Mucosa of descending colon (tissue), 3 donors: ENCODE results near the gene ITPK1. TPM values are rescaled to one million over a fixed set of nuclear protein-coding genes. Genes with fewer than 3 reads are reported as not detected.

Experiments used
- ATAC-seq: fragments of 200-7000 bp; cut with Tn5 transposase; one replicate; pipeline ENCODE4 v1.9.1; 2020; ENCODE audit warnings: mild to moderate bottlenecking, moderate library complexity
- DNase-seq, 3 donors: peaks; one replicate each; pipeline ENCODE4 v3.0.0-alpha.2; 2020
- H3K36me3 ChIP-seq: fragments of 200-600 bp; one replicate; pipeline ENCODE4 v1.8.0; 2021; ENCODE audit warnings: low read depth, mild to moderate bottlenecking
- H3K4me1 ChIP-seq: fragments of 200-600 bp; one replicate; pipeline ENCODE4 v1.8.0; 2021; ENCODE audit warnings: low read depth, mild to moderate bottlenecking
- H3K4me3 ChIP-seq: fragments of 200-600 bp; one replicate; pipeline ENCODE4 v1.8.0; 2021; ENCODE audit warnings: mild to moderate bottlenecking
- H3K9me3 ChIP-seq: fragments of 200-600 bp; one replicate; pipeline ENCODE4 v1.8.0; 2021; ENCODE audit warnings: mild to moderate bottlenecking
- intact Hi-C, 2 donors: fragments of 100-400 bp; cut with DNase I in 1 of 2; cut with micrococcal nuclease in 1 of 2; formaldehyde crosslinking; loops; one replicate each; pipeline versions ENCODE4 v1.11.0 to v1.11.1; 2022; cut with DNase I, micrococcal nuclease
- total RNA-seq, 3 donors: library from RNA; stranded (reverse); fragmentation: NEBNext Ultra II Directional in 2 of 3; extraction: Animal tissue kit (Norgen Biotek cat#: 25700) in 2 of 3; gene quantifications; one replicate each; pipeline versions ENCODE4 v1.2.1 to v1.2.4, GENCODE V29; 2021 to 2023
- TF ChIP-seq, protein P1 (sequence below): fragments of 200-600 bp; IDR thresholded peaks from one replicate; pipeline ENCODE4 v1.8.0; 2022; ENCODE audit warnings: antibody characterized with exemption, mild to moderate bottlenecking
- donor health status: DM: no; HTN: no; CAD: no; lungs with moderate emphysema.
- donor health status: DM: no; HTN: no; CAD: no.
- donor health status: DM: no; HTN: yes; CAD: no.

Gene ITPK1
- total RNA-seq, 3 donors from 2014 or later, result 134 to 165 (median 152) TPM

DNA sequence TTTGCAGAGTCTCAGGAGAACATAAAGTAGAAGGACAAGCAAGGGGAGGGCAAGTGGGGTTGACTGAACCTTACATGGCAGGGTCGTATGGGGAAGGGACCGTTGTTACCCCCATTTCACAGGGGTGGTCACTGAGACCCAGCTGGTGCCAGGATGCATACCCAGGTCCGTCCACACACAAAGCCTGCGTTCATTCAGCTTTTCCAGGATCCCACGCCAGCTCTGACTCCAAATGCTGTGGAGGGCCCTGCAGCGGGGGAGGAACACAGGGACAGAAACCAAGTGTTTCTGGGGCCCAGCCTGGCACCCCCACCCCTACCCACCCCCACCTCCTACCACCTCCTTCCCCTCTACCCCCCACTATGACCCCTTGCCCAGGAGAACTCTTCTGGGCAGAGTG is 209.3 kb downstream of the ITPK1 start:
- ATAC-seq (no peak), DNase-seq (no peak)
- TF ChIP-seq, protein P1, sequence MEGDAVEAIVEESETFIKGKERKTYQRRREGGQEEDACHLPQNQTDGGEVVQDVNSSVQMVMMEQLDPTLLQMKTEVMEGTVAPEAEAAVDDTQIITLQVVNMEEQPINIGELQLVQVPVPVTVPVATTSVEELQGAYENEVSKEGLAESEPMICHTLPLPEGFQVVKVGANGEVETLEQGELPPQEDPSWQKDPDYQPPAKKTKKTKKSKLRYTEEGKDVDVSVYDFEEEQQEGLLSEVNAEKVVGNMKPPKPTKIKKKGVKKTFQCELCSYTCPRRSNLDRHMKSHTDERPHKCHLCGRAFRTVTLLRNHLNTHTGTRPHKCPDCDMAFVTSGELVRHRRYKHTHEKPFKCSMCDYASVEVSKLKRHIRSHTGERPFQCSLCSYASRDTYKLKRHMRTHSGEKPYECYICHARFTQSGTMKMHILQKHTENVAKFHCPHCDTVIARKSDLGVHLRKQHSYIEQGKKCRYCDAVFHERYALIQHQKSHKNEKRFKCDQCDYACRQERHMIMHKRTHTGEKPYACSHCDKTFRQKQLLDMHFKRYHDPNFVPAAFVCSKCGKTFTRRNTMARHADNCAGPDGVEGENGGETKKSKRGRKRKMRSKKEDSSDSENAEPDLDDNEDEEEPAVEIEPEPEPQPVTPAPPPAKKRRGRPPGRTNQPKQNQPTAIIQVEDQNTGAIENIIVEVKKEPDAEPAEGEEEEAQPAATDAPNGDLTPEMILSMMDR, result no peak
- Histone ChIP-seq H3K4me3 (no peak overlapping the region), H3K4me1 (no peaks in the 10 kb centered on the region), H3K36me3 (no peaks in the 10 kb centered on the region), H3K9me3 (no peaks in the 10 kb centered on the region)
- intact Hi-C loops, result no loop called here

DNA sequence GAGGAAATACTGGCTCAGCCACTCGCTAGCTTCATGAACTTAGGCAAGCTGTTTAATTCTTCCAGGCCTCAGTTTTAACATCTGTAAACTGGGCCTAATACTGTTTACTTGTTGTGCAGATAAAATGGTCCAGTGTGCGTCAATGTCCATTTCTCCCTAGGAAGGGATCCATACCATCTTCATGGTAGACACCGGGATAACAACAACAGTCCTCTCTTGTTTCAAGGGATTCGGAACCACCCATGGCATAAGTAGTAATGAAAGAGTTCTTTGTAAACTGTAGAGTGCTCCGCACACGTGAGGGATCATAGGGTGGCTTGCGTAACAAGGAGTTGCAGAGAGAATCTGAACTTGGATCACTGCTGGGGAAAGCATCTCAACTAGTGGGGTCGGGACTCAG is 210.1 kb downstream of the ITPK1 start:
- intact Hi-C loops, result no loop called here
- ATAC-seq (no peak), DNase-seq (no peak)
- TF ChIP-seq, protein P1, result no peak
- no peaks in the 10 kb centered on the region for H3K36me3 ChIP-seq
- no peak overlapping the region for H3K4me3 ChIP-seq
- no peaks in the 10 kb centered on the region for H3K4me1 ChIP-seq
- H3K9me3 ChIP-seq, result no peaks in the 10 kb centered on the region

DNA sequence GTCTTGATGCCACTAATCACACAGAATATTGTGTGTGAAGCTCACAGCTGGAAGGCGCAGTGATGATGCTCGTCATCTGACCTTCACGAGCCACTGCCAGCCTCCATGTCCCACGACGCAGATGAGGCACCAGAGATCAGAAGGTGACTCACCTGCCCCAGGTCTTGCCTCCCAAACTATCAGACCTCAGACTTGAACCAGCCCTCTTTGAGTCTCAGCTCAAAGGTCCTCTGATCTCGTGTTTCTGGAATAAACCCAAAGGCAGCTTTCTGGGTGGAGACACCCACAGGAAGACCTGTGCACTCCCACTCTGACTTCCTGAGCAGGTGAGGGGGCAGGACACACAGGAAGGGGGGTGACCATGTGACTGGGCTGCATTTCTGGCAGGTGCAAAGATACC is 212.4 kb downstream of the ITPK1 start:
- TF ChIP-seq, protein P1, result no peak
- DNase-seq (no peak), ATAC-seq (no peak)
- Histone ChIP-seq H3K4me1 (no peaks in the 10 kb centered on the region), H3K4me3 (no peak overlapping the region), H3K36me3 (no peaks in the 10 kb centered on the region), H3K9me3 (no peaks in the 10 kb centered on the region)
- intact Hi-C loops, result no loop called here

DNA sequence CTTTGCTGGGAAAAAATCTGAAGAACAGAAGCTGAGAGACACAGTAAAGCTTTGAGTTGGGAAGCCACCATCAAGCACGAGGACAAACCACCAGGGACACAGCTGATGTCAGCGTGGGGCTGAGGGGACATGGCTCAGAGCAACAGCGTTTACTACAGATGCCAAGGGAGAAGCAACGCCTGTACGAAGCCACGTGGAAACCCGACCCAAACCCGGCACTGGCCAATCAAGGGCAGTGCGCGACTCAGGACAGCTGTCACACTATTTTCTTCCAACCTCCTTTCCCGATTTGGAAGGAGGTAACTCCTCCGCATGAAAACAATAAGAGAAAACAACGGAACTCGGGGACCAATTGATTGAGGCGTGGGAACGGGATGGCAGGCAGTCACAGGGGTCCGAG is 213.0 kb downstream of the ITPK1 start:
- no peaks in the 10 kb centered on the region for H3K9me3 ChIP-seq
- DNase-seq (no peak), ATAC-seq (no peak)
- intact Hi-C loops, result no loop called here
- H3K36me3 ChIP-seq, result no peaks in the 10 kb centered on the region
- no peaks in the 10 kb centered on the region for H3K4me1 ChIP-seq
- H3K4me3 ChIP-seq, result no peak overlapping the region
- TF ChIP-seq, protein P1, result no peak

DNA sequence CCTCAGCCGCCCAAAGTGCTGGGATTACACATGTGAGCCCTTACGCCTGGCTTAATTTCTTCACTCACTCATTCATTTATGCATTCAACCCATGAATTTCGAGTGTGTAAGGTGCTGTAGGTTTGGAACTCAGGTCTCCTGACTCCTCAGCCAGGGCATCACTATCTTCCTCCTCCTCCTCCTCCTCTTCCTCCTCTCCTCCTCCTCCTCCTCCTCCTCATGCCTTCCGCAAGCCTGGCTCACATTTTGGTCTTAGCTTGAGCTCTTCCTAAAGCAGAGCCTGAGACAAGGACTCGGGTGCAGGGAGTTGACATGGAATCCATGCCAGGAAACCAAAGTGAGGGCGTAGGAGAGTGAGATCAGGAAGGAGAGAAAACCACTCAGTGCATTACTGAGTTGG is 213.5 kb downstream of the ITPK1 start:
- ATAC-seq (no peak), DNase-seq (no peak)
- H3K36me3 ChIP-seq, result no peaks in the 10 kb centered on the region
- intact Hi-C loops, result no loop called here
- TF ChIP-seq, protein P1, result no peak
- no peaks in the 10 kb centered on the region for H3K4me1 ChIP-seq
- H3K4me3 ChIP-seq, result no peak overlapping the region
- no peaks in the 10 kb centered on the region for H3K9me3 ChIP-seq

DNA sequence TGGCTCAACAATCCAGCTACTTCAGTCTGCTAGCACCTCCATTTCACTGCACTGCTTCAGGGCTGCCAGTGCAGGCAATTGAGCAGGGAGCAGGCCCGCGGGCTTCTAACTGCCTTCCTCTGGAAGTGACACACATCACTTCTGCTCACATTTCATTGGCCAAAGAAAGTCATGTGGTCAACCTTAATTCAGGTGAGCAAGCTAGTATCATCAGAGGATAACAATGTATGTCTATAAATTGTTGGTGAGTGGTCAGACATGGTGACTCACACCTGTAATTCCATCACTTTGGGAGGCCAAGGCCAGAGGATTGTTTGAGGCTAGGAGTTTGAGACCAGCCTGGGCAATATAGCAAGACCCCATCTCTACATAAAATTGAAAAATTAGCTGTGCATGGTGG is 215.1 kb downstream of the ITPK1 start:
- H3K4me3 ChIP-seq, result no peak overlapping the region
- H3K9me3 ChIP-seq, result no peaks in the 10 kb centered on the region
- no peaks in the 10 kb centered on the region for H3K36me3 ChIP-seq
- DNase-seq (no peak), ATAC-seq (no peak)
- TF ChIP-seq, protein P1, result no peak
- H3K4me1 ChIP-seq, result no peaks in the 10 kb centered on the region
- intact Hi-C loops, result no loop called here
